ENCODE measurements around the gene LRRC3B.

- TF ChIP-seq FOXA1 (IDR thresholded peaks at IDR 0.05) (no peak), CTCF (IDR thresholded peaks at IDR 0.05; ENCODE audit: low read depth, low read length, missing input control) (no peak), YY1 (IDR thresholded peaks at IDR 0.05) (no peak), REST (IDR thresholded peaks at IDR 0.05) (no peak), ZBTB33 (IDR thresholded peaks at IDR 0.05) (no peak), HNF4A (conservative IDR thresholded peaks at IDR 0.05) (no peak), ATF3 (IDR thresholded peaks at IDR 0.05) (no peak), JUND (IDR thresholded peaks at IDR 0.05) (no peak), MAX (IDR thresholded peaks at IDR 0.05) (no peak)
These were observed 77.0 kb downstream of the LRRC3B start for GRCh38 chr3:26699553-26699952.
